ENCODE data around the gene GJB1.

GJB1 gene

DNA sequence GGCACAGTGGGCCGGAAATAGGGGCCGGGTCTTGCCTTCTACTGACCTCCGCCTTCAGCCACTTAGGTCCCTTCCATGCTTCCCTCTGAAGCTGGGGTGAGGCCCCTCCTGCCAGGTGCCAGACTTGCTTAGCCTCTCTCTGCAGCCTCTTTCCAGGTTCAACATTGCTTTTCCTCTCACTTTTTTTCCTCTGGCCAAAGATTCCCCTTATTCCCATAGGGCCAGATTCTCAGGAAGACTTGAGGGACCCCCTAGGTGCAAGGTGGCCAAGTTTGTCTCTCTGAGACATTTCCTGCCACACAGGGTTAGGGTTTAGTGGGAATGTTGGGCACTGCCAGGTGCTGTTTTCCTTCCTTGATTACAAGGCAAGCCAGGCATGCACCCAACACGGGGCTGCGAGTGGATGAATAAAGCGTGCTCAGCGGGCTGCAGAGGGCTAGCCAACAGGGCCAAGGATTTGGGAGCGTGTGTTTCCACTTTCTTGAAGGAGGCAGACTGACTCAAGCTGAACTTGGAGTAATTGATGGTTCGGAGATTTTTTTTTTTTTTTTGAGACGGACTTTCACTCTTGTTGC, 7.6 kb upstream of the GJB1 start:
- no peak for DNase-seq

DNA sequence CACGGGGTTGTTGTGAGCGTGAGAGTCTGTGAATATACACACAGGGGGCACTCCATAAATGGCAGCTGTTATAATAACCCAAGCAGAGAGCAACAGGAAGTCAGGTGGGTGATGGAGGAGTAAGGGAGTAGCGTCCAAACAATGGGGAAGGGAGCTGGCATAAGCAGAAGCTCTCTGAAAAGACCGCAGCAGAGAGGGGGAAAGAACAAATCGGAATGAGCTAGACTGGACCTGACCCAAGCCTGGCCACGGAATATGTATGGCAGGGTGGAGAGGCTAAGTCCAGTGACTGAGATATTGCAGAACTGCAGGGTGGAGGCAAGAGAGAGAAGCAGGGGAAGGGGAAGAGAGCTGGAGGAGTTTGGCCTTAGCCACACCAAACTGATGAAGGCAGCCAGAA, 6.5 kb upstream of the GJB1 start:
- no peak for DNase-seq

DNA sequence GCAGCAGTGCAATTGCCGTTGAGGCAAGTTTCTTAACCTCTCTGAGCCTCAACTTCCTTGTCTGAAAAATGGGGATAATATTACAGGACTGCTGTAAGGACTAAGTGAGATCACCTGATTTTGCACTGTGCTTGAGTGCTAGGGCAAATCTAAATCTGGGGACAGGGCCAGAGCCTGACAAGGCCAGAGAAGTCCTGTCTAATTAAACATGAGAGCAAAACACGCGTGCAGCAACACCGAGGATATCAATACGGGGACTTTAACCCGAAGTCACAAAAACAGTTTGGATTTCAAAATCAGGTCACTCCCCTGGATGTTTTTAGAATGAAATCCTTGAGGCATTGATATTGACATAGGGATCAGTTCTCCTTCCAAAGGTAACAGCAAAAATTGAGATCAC, 5.7 kb upstream of the GJB1 start:
- DNase-seq = no peak

DNA sequence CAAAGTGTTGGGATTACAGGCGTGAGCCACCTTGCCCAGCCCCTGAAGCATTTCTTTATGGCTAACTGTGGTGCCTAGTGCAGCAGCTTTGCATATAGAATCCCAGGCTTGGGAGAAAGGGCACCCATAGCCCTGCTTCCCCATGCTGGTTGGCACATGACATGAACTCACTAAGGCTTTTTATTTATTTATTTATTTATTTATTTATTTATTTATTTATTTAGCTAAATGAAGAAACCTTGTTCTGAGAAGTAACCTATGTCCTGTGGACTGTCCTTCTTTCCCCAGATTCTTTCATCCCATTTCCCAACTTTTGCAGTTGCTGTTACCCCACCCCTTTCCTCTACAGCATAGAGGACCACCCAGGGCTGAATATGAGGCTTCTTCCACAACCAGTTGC, 1.9 kb upstream of the GJB1 start:
- no peak for DNase-seq

DNA sequence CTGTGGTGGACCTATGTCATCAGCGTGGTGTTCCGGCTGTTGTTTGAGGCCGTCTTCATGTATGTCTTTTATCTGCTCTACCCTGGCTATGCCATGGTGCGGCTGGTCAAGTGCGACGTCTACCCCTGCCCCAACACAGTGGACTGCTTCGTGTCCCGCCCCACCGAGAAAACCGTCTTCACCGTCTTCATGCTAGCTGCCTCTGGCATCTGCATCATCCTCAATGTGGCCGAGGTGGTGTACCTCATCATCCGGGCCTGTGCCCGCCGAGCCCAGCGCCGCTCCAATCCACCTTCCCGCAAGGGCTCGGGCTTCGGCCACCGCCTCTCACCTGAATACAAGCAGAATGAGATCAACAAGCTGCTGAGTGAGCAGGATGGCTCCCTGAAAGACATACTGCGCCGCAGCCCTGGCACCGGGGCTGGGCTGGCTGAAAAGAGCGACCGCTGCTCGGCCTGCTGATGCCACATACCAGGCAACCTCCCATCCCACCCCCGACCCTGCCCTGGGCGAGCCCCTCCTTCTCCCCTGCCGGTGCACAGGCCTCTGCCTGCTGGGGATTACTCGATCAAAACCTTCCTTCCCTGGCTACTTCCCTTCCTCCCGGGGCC, 1.2 kb downstream of the GJB1 start:
- DNase-seq = no peak

DNA sequence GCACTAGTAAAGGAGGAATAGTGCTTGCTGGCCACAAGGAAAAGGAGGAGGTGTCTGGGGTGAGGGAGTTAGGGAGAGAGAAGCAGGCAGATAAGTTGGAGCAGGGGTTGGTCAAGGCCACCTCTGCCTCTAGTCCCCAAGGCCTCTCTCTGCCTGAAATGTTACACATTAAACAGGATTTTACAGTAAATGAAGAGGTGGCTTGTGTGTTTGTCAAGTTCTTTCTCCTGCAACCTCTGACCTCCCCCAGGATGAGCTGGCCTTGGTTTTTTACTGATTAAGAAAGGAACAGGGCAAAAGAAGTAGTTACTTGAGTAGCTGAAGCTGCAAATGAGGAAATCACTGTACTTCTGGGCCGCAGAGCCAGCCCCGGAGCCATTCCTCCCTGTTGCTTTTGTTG, 2.0 kb downstream of the GJB1 start:
- DNase-seq = no peak

DNA sequence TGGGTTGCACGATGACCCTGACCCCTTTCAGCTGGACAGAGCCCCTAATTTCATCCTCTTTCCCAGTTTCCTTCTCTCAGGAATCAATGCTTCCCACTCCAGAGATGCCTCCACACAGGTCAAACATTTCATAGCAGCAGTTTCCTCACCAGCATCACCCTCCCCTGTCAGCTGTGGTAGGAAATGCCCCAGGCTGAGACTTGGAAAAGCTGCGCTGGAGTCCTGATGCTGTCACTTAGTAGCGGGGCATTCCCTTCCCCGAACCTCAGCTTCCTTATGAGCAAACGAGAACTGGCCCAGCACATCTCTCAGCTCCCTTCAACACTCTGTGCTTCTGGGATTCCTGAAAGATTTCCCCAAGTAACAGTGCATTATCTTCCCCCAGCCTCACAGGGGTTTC, 2.7 kb downstream of the GJB1 start:
- DNase-seq = no peak

DNA sequence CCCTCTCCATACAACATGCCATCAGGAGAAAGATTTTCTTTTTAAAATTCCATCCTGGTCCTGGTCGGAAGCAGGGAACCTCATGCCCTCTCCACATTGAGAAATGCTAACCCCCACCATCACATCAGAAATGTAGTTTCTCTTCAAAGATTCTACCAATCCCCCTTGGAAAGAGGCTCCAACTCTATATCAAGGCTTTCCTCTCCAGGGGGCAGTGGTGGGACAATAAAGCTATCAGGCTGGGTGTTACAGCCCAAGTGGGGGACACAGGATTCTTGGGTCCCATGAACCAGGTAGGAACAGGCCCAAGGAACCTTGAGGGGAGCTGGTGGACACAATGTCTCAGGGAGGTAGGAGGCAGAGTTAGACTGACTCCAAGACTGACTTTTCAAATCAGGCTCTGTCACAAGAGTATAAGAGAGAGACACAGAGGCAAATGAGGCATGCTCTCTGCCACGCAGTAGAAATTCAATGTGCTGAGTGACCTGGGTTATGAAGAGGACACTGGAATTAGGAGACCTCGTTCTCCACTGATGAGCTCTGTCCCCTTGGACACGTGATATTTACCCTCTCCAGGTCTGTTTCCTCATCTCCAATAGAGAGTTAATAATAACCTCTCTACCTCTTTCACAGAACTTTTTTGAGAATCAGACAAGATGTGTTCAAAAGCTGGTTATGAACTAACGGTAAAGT, 4.5 kb downstream of the GJB1 start:
- DNase-seq = no peak

DNA sequence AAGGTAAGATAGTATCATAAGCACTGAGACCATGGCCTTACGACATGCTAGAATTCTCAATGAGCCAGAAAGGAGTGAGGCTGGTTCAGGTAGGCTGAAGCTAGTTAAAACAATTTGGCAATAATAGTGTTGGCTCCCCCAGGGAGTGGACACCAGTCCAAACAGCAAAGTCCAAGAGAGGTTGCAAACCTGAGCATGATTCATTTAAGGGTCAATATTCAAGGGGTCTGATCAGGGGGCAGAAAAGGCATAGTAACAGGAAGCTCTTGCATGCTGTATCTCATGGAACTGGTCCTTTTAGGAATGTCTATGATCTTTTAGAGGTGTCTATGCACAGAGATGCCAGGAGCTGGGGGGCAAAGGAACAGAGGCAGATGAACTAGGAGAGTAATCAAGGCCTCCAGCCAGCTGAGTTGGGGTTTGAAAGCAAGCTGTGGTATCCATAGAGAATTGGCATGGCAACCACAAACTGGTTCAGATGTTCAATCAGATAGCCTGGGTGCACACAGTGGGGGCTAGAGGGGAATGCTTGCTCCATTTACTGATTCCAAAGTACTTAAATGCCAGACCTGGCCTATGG, 5.1 kb downstream of the GJB1 start:
- DNase-seq = no peak

DNA sequence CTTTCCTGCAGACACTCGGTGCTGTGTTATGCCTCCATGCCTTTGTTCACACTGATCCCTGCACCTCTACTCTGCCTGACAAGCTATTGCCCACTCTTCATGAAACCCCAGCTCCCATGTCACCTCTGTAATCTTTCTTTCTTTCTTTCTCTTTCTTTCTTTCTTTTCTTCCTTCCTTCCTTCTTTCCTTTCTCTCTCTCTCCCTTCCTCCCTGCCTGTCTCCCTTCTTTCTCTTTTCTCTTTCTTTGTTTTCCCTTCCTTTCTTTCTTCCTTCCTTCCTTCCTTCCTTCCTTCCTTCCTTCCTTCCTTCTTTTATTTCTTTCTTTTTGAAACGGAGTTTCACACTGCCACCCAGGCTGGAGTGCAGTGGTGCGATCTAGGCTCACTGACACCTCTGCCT, 12.5 kb downstream of the GJB1 start:
- no peak for DNase-seq

DNA sequence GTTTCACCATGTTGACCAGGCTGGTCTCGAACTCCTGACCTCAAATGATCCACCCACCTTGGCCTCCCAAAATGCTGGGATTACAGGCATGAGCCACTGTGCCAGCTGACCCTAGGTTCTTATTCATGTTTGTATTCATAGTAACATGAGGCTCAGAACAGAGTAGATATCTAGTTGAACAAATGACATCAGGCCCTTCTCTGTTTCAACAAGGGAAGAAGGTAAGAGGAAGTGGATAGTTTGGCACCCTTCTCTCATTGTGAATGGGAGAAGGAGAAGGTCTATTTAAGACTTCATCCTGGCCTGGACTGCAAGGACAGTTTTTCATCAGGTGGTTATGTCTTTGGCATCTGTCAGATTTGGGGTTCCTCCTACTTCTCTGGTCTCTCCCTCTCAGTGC, 13.8 kb downstream of the GJB1 start:
- peak; percentile 7 to 10 for DNase-seq

DNA sequence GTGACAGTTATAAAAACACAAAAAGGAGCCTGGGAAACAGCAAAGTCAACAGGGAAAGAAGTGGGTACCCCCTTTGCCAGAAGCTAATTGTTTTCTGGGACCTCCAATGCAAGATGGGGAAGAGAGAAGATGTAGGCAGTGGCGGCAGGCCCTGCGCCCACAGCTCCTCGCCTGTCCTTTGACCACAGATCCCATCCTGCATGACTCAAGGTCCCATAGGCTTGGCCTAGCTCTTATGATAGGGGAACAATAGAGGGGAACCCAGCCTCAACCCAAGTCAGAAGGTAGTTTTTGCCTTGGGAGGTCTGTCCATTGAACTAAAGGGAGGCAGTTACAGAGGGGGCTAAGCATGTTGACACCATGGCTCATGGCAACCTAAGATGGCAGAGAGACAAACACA, 16.8 kb downstream of the GJB1 start:
- DNase-seq = no peak

DNA sequence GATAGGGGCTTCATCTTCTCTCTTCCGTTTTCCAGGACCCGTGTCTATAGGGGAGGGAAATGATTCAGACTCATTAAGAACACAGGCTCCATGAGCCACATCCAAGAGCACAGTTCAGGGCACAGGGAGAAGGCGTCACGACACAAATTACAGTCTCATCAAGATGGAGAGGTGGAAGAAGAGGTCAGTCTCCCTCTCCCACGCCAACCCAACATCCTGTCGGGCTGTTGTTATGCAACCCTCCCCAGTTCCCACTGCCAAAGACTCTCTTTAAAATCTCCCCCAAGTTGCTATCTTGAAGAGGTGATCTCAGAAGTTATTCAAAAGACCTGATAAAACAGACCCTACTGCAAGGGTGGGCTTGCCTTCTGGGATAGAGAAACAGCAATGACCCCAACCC, 18.3 kb downstream of the GJB1 start:
- DNase-seq = no peak

DNA sequence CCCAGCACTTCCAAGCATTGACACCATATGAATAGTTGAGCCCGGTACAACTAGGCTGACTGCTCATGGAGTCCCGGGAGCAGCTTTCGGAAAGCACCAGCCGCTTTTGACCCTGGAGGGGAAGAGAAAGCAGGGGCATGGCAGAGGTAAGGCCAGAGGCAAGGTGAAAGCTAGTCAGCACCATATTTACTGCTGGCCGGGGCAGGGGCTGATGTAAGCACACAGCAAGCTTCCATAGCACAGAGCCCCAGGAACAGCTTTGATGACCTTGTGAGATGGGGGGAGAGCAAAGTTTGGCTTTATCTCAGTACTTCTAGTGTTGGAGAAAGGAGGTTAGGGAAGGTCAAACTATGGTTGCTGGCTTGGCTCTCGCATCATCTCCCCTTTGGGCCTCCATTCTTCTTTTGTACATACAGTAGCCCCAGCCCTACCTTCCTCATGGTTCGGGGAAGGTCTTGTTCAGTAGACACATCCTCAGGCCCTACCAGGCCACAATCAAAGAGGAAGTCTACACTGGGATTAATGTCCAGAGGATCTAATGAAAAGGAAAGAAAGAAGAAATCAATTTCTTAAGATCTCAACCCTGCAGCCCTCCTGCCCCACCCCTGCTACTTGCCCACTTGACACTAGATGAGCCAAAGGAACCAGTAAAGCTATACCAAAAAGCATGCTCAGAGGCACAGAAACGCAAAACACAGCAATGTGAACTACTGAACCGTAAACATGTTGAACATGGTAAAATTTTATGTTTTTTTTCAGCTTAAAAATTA, 21.5 kb downstream of the GJB1 start:
- no peak for DNase-seq

DNA sequence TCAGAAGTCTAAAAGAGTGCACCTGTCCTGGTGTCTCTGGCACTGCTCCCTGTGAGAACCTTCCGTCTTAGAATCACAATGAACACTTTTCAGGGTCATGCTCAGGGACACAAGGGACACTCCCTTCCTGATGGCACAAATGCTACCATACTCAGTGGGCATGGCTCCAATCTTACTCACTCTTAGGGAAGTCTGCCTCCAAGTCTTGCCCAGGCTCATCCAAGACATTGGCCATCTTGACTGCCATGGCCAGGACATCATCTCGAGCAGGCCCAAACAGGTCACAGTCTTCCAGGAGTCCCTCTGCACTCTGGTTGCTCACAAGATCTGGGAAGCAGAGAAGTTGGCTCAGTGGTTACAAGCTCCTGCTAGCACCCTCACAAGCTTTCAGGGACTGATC, 22.1 kb downstream of the GJB1 start:
- no peak for DNase-seq

DNA sequence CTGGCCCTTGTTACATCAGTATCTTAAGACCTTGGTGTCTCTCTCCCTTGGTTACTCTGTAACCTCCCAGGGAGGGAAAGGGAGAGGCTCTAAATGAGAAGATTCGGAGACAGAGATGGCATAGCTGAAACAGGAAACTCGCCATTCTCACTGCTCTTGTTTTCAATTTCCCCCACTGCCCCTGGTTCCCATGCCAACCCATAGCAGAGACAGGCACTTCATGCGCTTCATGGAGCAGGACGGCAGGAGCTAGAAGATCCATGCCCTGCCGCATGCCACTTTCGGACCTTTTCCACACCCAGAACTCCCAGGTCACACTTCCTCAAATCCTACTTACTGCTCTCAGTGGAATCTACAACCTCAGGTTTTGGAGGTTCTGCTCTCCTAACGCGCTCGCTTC, 27.8 kb downstream of the GJB1 start:
- DNase-seq = no peak

DNA sequence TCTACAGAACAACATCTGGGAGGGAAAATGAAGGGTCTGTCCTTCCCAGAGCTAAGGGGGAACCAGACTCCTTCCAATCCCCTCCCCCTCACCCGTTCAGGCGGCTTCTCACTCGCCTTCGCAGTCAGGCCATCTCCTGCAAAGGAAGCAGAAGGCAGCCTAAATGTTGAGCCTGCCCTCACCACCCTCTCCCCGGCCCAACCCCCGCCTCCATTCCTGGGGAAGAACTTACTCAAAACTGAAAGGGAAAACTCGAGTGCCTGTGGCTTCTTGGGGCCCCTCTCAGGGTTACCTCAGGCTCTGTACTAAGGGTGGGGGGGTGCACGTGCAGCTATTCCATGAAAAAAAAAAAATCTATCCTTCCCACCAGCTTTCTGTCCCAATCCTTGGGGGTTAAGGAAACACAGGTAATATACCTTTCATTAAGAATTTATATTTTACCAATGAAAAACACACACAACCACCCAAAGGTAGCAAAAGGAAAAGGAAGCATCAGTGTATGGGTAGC, 28.5 kb downstream of the GJB1 start:
- DNase-seq = peak; percentile 19 to 34

DNA sequence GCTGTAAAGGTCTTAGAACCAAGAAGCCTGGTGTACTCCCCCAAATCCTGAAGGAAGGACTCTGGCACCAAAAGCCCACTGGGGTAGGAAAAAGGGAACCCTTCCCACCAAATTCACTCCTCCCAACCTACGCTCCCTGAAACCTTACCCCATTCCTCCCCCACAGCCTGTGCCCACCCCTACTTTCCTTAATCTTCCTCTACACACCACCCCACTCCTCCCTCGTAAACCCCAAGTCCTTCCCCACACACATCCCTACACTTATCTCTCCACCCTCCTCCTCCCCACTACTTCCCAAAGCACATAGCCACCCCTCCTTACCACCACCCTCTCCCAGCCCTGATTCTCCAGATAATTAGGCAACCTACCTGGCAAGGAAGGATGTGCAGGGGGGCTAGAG, 29.2 kb downstream of the GJB1 start:
- no peak for DNase-seq

DNA sequence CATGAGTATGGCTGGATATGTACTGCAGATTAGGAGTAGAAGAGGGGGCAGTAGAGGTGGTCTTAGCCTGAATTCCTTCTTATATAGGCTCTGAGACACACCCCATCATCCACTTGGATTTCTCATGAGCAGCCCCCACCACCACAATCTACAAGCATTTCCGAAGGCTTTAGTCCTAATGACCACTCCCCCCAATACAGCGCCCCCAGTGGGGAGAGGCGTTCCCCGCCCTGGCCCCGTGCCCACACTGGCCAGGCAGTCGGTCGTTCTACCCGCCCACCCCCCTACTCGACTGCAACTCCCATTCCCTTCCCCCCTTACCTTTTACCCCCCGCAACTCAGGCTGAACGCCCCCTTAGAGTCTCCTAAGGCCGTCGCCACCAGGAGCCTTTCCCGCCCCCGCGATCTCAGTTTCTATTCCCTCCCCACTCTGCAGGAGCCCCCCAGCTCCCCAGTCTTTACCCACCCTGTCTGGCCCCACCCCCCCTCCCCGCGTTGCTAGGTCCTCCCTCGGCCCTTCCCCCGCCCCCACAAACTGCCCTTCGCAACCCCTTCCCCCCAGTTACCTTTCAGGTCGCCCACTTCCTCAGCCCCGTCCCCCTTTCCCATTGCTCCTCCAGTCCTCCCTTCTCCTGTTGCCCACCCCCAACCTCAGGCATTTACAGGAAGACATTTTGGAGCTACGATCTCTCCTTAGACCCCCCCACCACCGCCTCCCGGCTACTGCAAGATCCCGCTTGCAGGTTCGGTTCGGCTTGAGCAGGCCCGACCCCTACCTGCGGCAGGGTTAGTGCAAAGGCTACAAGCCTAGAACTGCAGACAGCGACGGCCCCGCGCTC, 30.4 kb downstream of the GJB1 start:
- DNase-seq = peak; percentile 20 to 25

DNA sequence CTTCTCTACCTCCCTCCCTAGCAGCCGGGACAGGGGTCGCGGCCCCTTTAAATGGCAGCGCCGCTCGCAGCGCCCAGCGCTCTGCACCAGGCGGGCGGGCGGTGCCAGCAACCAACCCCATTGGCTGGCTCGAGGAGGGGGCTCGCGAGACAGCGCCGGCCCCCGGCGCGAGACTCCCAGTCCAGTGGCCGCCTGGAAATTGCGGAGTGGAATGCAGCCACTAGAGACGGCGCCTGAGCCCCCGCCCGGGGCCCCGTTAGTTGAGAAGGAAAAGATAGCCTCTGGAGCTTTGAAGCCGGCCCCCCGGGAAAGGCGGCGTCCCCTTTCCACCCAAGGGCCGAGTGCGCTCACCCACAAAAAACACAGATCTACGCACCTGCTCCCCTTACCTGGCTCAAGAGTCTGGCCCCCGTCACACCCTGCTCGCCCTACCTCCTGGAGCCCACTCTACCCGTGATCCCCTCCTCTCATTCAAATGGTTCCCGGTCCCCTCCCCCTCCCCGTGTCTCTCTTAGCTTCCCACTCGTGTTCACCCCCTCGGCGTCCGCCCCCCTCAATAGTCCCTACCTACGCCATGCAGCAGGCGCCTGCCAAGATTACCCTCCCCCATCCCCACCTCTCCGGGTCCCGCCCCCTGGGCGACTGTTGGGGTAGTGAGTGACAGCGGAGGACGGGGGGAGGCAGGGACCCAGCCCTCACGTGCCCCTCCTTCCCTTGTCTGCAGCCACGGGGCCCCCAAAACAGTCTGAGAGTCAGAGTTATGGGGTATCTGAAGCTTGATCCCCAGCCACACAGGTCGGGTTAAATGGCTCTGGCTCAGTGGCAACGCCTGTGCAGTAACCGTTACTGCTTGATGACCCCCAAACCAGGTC, 31.3 kb downstream of the GJB1 start, which contains the start of gene ZMYM3:
TSS of gene ZMYM3 (minus strand) at position 49 of the 872 bp plus-strand sequence. CDS start 885 bp downstream, outside the sequence.
- peak; percentile 63 to 71 for DNase-seq

DNA sequence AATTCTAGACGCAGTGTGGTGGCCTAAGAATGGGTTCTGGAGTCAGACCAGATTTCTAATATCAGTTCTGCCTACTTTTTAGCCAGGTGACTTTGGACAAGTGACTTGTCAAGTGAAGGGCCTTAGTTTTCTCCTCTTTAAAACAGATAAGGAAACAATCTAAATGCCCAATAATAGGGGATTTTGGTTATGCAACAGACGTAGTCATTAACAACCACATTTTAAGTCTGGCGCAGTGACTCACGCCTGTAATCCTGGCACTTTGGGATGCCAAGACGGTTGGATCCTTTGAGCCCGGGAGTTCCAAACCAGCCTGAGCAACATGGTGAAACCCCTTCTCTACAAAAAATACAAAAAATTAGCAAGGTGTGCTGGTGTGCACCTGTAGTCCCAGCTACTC, 33.0 kb downstream of the GJB1 start:
- no peak for DNase-seq

Data from Kasumi-1 (cell line).